Measurements from ENCODE around the gene DNAJC21.

DNAJC21 gene

GRCh38 chr5:34998058-34998789, 68.9 kb downstream of the DNAJC21 start:
- peak overlapping the region in 2 of 3 experiments; percentile 22 to 40 for H3K27ac Mint-ChIP-seq
- H3K9me3 Mint-ChIP-seq = peaks cover 6% of the 10 kb centered on the region
- H3K4me1 Mint-ChIP-seq = no peaks in the 10 kb centered on the region
- TF ChIP-seq, protein P1, sequence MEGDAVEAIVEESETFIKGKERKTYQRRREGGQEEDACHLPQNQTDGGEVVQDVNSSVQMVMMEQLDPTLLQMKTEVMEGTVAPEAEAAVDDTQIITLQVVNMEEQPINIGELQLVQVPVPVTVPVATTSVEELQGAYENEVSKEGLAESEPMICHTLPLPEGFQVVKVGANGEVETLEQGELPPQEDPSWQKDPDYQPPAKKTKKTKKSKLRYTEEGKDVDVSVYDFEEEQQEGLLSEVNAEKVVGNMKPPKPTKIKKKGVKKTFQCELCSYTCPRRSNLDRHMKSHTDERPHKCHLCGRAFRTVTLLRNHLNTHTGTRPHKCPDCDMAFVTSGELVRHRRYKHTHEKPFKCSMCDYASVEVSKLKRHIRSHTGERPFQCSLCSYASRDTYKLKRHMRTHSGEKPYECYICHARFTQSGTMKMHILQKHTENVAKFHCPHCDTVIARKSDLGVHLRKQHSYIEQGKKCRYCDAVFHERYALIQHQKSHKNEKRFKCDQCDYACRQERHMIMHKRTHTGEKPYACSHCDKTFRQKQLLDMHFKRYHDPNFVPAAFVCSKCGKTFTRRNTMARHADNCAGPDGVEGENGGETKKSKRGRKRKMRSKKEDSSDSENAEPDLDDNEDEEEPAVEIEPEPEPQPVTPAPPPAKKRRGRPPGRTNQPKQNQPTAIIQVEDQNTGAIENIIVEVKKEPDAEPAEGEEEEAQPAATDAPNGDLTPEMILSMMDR (IDR thresholded peaks at IDR 0.05; ENCODE audit: unreplicated experiment in 3 of 3) = no peak
- peaks cover 5% of the 10 kb centered on the region for H3K27me3 Mint-ChIP-seq (ENCODE audit: low read depth)
- H3K4me3 Mint-ChIP-seq = no peak overlapping the region
- no peaks in the 10 kb centered on the region for H3K36me3 Mint-ChIP-seq (ENCODE audit: low read depth)

- H3K4me1 Mint-ChIP-seq = no peaks in the 10 kb centered on the region
- H3K27ac Mint-ChIP-seq = no peak overlapping the region
- no peaks in the 10 kb centered on the region for H3K9me3 Mint-ChIP-seq
- H3K4me3 Mint-ChIP-seq = no peak overlapping the region
- TF ChIP-seq, protein P1 (IDR thresholded peaks at IDR 0.05; ENCODE audit: unreplicated experiment in 3 of 3) = no peak
- H3K27me3 Mint-ChIP-seq (ENCODE audit: low read depth) = peaks cover 17% of the 10 kb centered on the region
- H3K36me3 Mint-ChIP-seq (ENCODE audit: low read depth) = no peaks in the 10 kb centered on the region
Observed at GRCh38 chr5:35001842-35002241, 72.5 kb downstream of the DNAJC21 start.

- Mint-ChIP-seq H3K27me3 (ENCODE audit: low read depth) (peaks cover 17% of the 10 kb centered on the region), H3K36me3 (ENCODE audit: low read depth) (no peaks in the 10 kb centered on the region), H3K4me1 (no peaks in the 10 kb centered on the region), H3K4me3 (no peak overlapping the region), H3K27ac (no peak overlapping the region), H3K9me3 (no peaks in the 10 kb centered on the region)
- TF ChIP-seq, protein P1 (IDR thresholded peaks at IDR 0.05; ENCODE audit: unreplicated experiment in 3 of 3) = no peak
Observed at GRCh38 chr5:35002459-35002858, 73.1 kb downstream of the DNAJC21 start.

- H3K27ac Mint-ChIP-seq = no peak overlapping the region
- H3K4me1 Mint-ChIP-seq = no peaks in the 10 kb centered on the region
- no peak overlapping the region for H3K4me3 Mint-ChIP-seq
- H3K9me3 Mint-ChIP-seq = peaks cover 2% of the 10 kb centered on the region
- TF ChIP-seq, protein P1 (IDR thresholded peaks at IDR 0.05; ENCODE audit: unreplicated experiment in 3 of 3) = peak; percentile 76 to 85 (median 76)
- H3K27me3 Mint-ChIP-seq (ENCODE audit: low read depth) = peaks cover 17% of the 10 kb centered on the region
- no peaks in the 10 kb centered on the region for H3K36me3 Mint-ChIP-seq (ENCODE audit: low read depth)
Observed at GRCh38 chr5:35003018-35003957, 73.9 kb downstream of the DNAJC21 start.

- TF ChIP-seq, protein P1 (IDR thresholded peaks at IDR 0.05; ENCODE audit: unreplicated experiment in 3 of 3) = no peak
- Mint-ChIP-seq H3K27me3 (ENCODE audit: low read depth) (peaks cover 17% of the 10 kb centered on the region), H3K4me1 (no peaks in the 10 kb centered on the region), H3K27ac (no peak overlapping the region), H3K4me3 (no peak overlapping the region), H3K36me3 (ENCODE audit: low read depth) (no peaks in the 10 kb centered on the region), H3K9me3 (peaks cover 4% of the 10 kb centered on the region)
Observed at GRCh38 chr5:35004200-35004599, 74.8 kb downstream of the DNAJC21 start.

Data from nephron (organoid).